ENCODE results near the gene POLR3F.
"Not testable (repeated sequence)": the region's sequence is repeated elsewhere in the genome, so short reads cannot be mapped to it uniquely, and the experiment has no call there.

Gene POLR3F

DNA sequence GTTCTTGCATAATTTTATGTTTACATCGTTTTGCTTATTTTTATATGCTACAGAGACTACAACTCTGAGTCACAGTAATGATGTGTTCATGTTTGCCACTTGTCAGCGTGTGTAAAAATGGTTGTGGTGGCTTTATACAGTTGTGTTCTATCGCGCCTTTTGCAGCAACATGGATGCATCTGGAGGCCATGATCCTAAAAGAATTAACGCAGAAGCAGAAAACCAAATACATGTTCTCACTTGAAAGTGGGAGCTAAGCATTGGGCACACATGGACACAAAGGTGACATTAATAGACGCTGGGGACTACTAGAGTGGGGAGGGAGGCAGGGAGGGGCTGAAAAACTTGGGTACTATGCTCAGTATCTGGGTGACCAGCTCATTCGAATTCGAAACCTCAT lies 39.6 kb downstream of the POLR3F start:
- DNase-seq: no peak

DNA sequence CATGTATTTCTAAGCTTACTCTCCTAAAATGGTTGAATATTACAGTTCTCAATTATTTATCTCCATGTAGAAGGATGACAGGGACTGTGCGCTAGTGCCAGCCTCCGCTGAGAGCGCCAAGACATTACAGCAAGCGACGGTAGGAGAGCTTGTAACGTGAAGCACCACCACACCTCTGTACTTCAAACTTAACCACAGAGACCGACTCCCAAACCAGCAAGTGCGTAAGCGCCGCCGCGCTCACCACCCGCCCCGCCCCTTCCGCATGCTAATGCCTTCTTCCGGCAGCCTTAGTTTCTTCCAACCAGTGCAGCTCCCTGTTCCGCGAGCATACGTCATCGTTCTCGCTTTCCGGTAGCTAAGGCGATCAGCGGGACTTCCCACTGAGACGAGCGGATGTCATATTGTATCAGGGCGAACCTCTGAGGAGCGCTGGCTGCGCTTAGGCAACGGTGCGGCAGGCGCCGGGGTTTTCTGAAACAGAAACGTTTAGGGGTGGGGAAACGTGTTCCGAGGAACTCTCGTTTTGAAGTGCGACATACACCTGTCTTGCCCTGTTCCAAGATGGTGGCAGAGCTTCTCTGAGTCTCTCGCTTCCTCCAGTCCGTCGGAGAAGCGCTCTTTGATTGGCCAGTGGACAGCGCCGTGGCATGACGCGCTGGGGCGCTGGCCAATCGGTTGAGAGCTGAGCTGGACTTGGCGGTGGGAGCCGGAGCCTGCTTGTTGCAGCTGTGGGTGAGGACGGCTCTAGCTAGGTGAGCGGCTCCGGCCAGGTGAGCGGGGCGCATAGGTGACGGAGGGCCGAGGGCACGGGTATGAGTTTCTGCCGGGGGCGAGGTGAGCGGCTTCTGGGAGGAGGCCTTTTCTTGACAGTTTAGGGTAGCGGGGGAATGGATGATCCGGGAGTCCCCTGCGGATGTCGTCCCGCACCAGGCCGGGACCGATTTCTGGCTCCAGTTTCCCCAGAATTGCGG lies 40.3 kb downstream of the POLR3F start, which contains the start of gene SEC23B:
TSS of gene SEC23B (plus strand) at position 723 of the 974 bp plus-strand sequence. CDS start 2,896 bp downstream, outside the sequence.
- peak; percentile 94 to 95 for DNase-seq

DNA sequence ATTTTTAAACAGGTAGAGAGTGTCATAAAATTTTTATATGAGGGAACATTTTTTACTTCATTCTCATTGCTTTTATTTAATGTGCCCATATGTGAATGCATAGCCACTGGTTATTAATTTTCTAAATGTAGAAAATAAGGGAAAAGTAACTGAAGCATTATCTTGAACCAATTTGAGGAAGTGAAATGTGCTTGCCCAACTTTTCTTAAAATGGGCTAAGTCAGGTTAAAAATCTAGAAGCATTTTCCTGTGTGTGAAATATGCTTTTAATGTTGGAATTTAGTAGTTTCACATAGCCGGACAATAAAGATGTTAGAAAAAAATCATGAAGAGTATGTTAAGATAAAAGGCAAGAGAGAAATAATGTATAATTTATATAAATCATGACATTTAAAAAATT lies 44.4 kb downstream of the POLR3F start:
- DNase-seq: no peak

DNA sequence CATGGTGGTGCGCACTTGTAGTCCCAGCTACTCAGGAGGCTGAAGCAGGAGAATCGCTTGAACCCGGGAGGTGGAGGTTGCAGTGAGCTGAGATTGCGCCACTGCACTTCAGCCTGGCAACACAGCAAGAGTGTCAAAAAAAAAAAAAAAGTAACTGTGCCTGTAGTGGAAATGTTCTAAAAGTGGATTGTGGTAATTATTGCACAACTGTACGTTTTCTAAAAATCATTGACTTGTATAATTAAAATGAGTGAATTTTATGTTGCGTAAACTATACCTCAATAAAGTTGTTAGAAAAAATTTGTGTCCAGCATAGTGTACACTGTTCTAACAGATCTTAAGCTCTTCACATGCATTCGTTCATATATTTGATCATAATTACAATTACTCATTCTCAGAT lies 46.0 kb downstream of the POLR3F start:
- no peak for DNase-seq

DNA sequence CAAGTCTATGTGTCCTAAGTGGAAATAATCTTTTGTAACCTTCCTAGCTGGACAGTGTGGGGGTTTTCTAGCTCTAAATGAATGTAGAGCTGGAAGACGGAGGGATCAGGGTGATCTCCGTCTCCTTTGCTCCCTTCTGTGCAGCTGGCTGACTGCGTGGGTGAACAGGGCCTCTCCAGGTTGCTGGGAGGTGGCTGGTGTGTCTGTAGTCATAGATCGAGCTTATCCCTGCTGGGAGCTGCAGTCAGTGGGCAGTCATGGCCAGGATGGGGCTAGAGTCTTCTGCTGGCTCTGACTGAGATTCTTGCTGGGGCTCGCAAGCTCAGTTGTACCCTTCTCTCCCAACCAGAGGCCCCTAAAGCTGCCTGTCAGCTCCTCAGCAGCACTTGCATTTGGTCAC lies 46.9 kb downstream of the POLR3F start:
- DNase-seq: no peak

DNA sequence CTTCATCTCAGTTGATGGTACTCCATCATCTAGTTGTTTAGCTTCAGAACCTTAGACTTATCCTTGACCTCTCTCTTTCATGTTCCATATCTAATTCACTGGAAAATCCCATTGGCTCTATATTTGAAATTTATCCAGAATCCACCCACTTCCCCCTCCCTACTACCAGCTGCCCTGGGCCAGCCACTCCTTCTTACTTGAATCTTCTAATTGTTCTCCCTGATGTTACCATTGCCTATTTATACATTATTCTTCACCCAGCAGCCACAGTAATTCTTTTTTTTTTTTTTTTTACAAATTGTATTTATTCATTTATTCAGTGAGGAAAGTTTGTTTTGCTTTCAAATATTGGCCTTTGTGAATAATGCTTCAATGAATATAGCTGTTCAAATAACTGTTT lies 48.8 kb downstream of the POLR3F start:
- no peak for DNase-seq

DNA sequence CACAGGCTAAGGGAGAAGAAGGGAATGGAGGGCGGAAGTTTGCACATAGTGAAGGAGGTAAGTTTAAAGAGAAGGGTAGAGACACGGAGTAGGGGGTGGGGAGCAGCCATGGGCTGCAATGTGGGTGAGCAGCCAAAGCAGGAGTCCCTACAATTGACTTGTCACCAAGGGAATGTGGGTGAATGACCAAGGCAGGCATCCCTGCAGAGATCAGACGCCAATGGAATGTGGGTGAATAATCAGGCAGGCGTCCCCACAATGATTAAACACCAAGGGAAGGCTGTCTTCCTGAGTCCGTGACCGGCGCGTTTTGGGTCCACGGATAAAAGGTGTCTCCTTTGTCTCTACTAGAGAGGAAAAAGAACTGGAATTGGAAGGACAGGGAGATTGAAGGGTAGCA lies 54.9 kb downstream of the POLR3F start:
- not testable (repeated sequence) for DNase-seq

DNA sequence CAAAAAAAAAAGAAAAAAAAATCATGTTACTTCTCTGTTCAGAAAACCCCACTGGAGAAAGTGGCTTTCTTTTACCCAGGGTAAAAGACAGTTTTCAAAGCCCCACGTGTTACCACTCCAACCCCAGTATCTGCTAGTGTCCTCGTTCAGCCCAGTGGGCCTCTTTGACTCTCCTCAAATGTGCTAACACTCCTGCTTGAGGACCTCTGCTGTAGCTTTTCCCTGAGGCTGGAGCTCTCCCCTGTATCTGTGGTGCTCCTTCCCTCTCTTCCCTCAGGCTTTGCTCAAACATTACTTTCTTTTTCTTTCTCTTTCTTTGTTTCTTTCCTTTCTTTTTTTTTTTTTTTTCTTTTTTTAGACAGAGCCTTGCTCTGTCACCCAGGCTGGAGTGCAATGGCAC lies 55.9 kb downstream of the POLR3F start:
- no peak for DNase-seq

DNA sequence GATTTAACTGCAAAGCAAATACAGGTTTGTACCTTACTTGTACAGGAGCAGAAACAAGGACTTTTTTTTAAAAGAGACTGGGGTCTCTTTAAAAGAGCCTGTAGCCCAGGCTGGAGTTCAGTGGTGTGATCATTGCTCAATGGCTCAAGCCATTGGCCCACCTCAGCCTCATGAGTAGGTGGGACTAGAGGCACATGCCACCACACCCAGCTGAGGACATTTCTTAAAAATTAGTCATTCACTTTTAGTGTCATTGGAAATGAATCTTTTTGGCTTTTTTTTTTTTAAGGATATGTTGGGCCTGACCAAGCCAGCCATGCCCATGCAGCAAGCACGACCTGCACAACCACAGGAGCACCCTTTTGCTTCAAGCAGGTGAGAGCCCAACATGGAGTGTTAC lies 57.5 kb downstream of the POLR3F start:
- DNase-seq: no peak

DNA sequence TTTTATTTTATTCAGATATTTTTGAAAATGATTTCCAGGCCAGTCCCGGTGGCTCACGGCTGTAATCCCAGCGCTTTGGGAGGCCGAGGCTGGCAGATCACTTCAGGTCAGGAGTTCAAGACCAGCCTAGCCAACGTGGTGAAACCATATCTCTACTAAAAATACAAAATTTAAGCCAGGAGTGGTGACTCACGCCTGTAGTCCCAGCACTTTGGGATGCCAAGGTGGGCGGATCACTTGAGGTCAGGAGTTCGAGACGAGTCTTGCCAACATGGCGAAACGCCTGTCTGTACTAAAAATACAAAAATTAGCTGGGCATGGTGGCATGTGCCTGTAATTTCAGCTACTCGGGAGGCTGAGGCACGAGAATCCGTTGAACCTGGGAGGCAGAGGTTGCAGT lies 59.6 kb downstream of the POLR3F start:
- DNase-seq: not testable (repeated sequence)

DNA sequence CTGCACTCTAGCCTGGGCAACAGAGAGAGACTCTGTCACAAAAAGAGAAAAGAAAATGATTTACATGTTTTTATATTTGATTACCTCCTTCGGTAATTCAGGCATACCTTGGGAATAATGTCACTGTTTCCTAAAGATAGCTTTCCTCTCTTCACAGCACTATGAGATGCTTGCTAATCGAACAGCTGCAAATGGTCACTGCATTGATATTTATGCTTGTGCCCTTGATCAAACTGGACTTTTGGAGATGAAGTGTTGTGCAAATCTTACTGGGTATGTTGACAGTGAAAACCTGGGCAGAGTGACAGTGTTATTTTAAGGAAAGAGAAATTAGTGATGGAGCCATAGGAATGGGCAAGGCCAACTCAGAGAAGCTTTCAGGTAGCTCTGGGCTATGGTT lies 60.1 kb downstream of the POLR3F start:
- DNase-seq: no peak

DNA sequence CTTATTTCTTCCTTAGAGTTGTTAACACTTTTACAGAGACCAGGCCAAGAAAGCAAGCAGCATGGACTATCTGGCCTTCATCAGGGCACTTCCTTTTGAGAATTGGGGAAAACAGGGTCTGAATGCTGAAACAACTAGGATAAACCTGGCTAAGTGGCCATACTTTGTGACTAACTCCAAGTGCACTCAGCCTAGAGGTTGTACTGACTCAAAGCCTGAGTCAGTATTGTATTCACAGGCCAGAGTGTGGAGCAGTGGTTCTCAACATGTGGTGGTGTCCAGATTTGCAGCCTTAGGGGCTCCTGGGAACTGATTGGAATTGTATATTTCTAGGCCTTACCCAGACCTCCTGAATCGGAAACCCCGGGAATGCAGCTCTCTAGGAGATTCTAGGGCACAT lies 60.6 kb downstream of the POLR3F start:
- no peak for DNase-seq

DNA sequence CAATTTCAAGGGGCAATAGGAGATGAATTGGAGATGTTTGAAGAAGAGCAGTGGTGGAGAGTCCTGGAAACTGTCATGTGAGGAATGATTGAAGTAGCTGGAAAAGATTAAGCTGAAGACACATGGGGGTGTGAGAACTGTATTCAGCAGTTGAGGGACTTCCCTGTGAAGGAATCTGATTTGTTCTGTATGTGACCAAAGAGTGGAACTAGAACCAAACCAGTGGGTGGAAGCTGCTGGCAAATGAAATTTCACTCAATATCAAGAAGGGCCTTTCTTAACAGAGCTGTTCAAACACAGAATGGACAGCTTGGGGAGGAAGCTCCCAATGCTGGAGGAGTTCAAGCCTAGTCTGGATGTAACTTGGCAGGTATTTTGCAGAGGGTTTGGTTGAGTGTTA lies 61.9 kb downstream of the POLR3F start:
- DNase-seq: no peak

DNA sequence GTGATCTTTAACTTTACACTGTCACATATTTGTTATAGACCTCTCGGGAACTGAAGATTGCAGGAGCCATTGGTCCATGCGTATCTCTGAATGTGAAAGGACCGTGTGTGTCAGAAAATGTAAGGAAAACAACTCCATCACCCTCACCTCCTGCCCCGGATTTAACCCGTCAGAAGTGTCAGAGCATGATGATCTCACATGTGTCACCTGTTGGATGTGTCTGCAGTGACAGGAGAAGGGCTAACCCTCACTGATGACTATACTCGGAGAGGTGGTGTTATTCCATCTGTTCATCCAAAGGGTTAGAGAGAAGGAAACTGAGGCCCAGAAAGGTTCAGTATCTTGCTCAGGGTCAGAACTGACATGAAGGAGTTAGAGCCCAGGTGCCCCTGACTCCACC lies 65.4 kb downstream of the POLR3F start:
- no peak for DNase-seq

DNA sequence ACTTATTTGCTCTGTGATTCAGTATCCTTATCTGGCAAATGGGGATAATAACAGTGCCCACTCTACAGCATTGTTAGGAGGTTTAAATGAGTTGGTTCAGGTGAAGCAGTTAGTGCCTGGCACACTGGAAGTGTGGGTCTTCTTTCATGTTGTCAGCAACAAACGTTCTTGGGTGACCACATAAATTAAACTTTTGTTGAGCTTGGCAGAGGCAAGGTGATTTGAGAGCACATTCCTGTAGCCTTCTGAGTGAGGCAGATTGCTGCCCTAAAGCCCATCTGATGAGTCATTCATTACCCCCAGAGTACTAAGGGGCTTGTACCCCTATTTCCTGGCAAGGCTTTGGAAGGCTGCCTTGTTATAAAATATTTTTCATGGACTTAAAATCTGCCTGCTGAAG lies 66.3 kb downstream of the POLR3F start:
- DNase-seq: no peak

DNA sequence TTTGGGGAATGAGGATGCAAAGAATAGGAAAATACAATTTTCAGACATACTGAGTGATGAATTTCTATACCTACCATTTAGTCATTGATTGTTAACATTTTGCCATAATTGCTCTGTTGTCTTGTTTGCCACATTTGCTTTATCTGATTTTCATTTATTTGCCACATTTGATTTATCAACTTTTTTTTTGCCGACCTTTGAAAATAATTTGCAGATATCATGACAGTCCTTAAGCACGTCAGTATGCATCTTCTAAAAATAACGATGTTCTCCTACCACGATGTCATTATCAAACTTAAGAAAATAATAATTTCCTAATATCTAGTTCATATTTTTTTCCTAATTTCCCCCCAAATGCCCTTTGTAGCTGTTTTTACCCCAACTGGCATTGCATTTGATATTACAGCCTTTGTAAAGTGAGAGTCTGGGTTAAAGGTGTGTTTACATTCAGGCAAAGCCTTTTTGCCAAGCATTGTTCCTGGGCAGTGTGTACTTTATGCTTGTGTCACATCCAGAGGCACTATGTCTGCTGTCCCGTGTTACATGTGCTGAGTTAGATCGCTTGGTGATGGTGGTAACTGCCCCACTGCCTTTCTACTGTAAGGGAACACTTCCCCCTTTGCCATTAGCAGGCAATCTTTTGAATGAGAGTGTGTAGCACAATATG lies 66.9 kb downstream of the POLR3F start:
- no peak for DNase-seq
